Nephron (organoid): Measurements from ENCODE around the gene RET.

Experiments
- H3K27ac Mint-ChIP-seq, 3 experiments: 2 replicates each; pipeline ENCODE4 v1.8.0; 2020; ENCODE audit warnings: mixed read lengths in 3 of 3, mild to moderate bottlenecking in 2 of 3, moderate library complexity in 1 of 3
- H3K27me3 Mint-ChIP-seq: 2 replicates; pipeline ENCODE4 v1.8.0; 2021; ENCODE audit warnings: low read depth, mild to moderate bottlenecking, moderate library complexity, mixed read lengths
- H3K36me3 Mint-ChIP-seq: 2 replicates; pipeline ENCODE4 v1.8.0; 2020; ENCODE audit warnings: low read depth, mixed read lengths
- H3K4me1 Mint-ChIP-seq: 2 replicates; pipeline ENCODE4 v1.8.0; 2020; ENCODE audit warnings: mixed read lengths
- H3K4me3 Mint-ChIP-seq, 3 experiments: 2 replicates each; pipeline ENCODE4 v1.8.0; 2020; ENCODE audit warnings: mild to moderate bottlenecking in 3 of 3, mixed read lengths in 3 of 3, moderate library complexity in 2 of 3
- H3K9me3 Mint-ChIP-seq: 2 replicates; pipeline ENCODE4 v1.8.0; 2020; ENCODE audit warnings: mixed read lengths
- TF ChIP-seq, protein P1 (sequence below), 3 experiments: fragments of 200-600 bp; sonication (generic); IDR thresholded peaks; one replicate each; pipeline ENCODE4 v1.5.0; 2021; ENCODE audit warnings: antibody characterized with exemption in 3 of 3; ENCODE audit not compliant: unreplicated experiment in 3 of 3

The RET gene

GRCh38 chr10:43131256-43131655 is 54.4 kb downstream of the RET start:
- Mint-ChIP-seq H3K9me3 (no peaks in the 10 kb centered on the region), H3K4me1 (peaks cover 46% of the 10 kb centered on the region), H3K27me3 (peaks cover 4% of the 10 kb centered on the region), H3K36me3 (no peaks in the 10 kb centered on the region), H3K27ac (no peak overlapping the region), H3K4me3 (no peak overlapping the region)
- TF ChIP-seq, protein P1, sequence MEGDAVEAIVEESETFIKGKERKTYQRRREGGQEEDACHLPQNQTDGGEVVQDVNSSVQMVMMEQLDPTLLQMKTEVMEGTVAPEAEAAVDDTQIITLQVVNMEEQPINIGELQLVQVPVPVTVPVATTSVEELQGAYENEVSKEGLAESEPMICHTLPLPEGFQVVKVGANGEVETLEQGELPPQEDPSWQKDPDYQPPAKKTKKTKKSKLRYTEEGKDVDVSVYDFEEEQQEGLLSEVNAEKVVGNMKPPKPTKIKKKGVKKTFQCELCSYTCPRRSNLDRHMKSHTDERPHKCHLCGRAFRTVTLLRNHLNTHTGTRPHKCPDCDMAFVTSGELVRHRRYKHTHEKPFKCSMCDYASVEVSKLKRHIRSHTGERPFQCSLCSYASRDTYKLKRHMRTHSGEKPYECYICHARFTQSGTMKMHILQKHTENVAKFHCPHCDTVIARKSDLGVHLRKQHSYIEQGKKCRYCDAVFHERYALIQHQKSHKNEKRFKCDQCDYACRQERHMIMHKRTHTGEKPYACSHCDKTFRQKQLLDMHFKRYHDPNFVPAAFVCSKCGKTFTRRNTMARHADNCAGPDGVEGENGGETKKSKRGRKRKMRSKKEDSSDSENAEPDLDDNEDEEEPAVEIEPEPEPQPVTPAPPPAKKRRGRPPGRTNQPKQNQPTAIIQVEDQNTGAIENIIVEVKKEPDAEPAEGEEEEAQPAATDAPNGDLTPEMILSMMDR (IDR thresholded peaks at IDR 0.05; ENCODE audit: unreplicated experiment in 3 of 3) = no peak

DNA sequence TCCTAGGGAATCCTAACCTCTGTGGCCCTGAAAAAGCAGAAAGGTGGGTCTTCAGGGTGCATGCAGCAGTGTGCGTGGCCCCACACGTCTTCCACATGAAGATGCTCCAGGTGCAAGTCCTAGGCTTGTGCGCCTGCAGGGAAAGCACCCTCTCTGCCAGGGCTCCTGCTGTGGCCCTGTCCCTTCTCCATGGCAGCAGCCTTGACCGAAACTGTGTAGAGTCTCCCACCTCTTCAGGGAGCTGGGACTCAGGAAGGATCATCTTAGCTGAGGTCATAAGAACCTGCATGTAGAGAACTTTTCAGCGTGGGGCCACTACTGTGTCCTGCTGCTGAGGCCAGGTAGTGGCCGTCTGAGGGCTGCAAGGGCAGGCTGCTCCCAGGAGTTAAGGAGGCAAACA is 55.0 kb downstream of the RET start:
- Mint-ChIP-seq H3K36me3 (no peaks in the 10 kb centered on the region), H3K27ac (no peak overlapping the region), H3K9me3 (no peaks in the 10 kb centered on the region), H3K27me3 (peaks cover 4% of the 10 kb centered on the region), H3K4me1 (peaks cover 49% of the 10 kb centered on the region), H3K4me3 (no peak overlapping the region)
- TF ChIP-seq, protein P1 (IDR thresholded peaks at IDR 0.05; ENCODE audit: unreplicated experiment in 3 of 3) = no peak

GRCh38 chr10:43132867-43133787 is 56.3 kb downstream of the RET start:
- Mint-ChIP-seq H3K9me3 (no peaks in the 10 kb centered on the region), H3K36me3 (no peaks in the 10 kb centered on the region), H3K27me3 (peaks cover 4% of the 10 kb centered on the region), H3K4me1 (peaks cover 49% of the 10 kb centered on the region), H3K4me3 (peak overlapping the region in 1 of 3 experiments; percentile 46), H3K27ac (no peak overlapping the region)
- TF ChIP-seq, protein P1 (IDR thresholded peaks at IDR 0.05; ENCODE audit: unreplicated experiment in 3 of 3) = no peak

- H3K27ac Mint-ChIP-seq = peak overlapping the region in 1 of 3 experiments; percentile 21
- peaks cover 4% of the 10 kb centered on the region for H3K27me3 Mint-ChIP-seq
- TF ChIP-seq, protein P1 (IDR thresholded peaks at IDR 0.05; ENCODE audit: unreplicated experiment in 3 of 3) = no peak
- peaks cover 50% of the 10 kb centered on the region for H3K4me1 Mint-ChIP-seq
- no peaks in the 10 kb centered on the region for H3K9me3 Mint-ChIP-seq
- H3K4me3 Mint-ChIP-seq = peak overlapping the region in 1 of 3 experiments; percentile 46
- no peaks in the 10 kb centered on the region for H3K36me3 Mint-ChIP-seq
Measured at GRCh38 chr10:43134126-43134905, 57.4 kb downstream of the RET start.

GRCh38 chr10:43135064-43135463 is 58.2 kb downstream of the RET start:
- TF ChIP-seq, protein P1 (IDR thresholded peaks at IDR 0.05; ENCODE audit: unreplicated experiment in 3 of 3) = no peak
- no peaks in the 10 kb centered on the region for H3K9me3 Mint-ChIP-seq
- peaks cover 4% of the 10 kb centered on the region for H3K27me3 Mint-ChIP-seq
- peak overlapping the region in 2 of 3 experiments; percentile 94 to 100 for H3K4me3 Mint-ChIP-seq
- no peaks in the 10 kb centered on the region for H3K36me3 Mint-ChIP-seq
- peak overlapping the region in 2 of 3 experiments; percentile 90 to 99 for H3K27ac Mint-ChIP-seq
- peaks cover 50% of the 10 kb centered on the region for H3K4me1 Mint-ChIP-seq
